ENCODE results near the gene TMCC1.

TMCC1 gene

DNA sequence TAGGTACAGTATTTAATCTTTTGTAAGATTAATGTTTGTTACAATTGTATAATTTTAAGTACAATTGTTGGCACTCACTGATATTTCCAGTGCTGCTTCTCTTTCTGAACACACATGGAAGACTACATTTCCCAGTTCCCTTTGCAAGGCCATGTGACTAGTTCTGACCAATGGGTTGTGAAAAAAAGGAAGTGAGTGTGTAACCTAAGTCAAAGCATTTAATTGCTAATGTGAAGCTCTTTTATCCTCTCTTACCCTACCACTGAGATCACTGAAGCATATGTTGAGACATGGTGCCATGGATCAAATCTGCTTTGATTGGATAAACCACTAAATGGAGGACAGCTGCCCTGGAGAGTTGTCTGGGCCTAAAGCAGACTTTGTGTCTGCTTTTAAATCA lies 203.1 kb downstream of the TMCC1 start:
- Mint-ChIP-seq H3K36me3 (ENCODE audit: low read depth) (peaks cover 13% of the 10 kb centered on the region), H3K27me3 (ENCODE audit: low read depth) (no peaks in the 10 kb centered on the region), H3K4me1 (peaks cover 35% of the 10 kb centered on the region), H3K27ac (peak overlapping the region in 2 of 3 experiments; percentile 13 to 30), H3K9me3 (peaks cover 3% of the 10 kb centered on the region), H3K4me3 (no peak overlapping the region)
- TF ChIP-seq, protein P1, sequence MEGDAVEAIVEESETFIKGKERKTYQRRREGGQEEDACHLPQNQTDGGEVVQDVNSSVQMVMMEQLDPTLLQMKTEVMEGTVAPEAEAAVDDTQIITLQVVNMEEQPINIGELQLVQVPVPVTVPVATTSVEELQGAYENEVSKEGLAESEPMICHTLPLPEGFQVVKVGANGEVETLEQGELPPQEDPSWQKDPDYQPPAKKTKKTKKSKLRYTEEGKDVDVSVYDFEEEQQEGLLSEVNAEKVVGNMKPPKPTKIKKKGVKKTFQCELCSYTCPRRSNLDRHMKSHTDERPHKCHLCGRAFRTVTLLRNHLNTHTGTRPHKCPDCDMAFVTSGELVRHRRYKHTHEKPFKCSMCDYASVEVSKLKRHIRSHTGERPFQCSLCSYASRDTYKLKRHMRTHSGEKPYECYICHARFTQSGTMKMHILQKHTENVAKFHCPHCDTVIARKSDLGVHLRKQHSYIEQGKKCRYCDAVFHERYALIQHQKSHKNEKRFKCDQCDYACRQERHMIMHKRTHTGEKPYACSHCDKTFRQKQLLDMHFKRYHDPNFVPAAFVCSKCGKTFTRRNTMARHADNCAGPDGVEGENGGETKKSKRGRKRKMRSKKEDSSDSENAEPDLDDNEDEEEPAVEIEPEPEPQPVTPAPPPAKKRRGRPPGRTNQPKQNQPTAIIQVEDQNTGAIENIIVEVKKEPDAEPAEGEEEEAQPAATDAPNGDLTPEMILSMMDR (IDR thresholded peaks at IDR 0.05; ENCODE audit: unreplicated experiment in 3 of 3): no peak

DNA sequence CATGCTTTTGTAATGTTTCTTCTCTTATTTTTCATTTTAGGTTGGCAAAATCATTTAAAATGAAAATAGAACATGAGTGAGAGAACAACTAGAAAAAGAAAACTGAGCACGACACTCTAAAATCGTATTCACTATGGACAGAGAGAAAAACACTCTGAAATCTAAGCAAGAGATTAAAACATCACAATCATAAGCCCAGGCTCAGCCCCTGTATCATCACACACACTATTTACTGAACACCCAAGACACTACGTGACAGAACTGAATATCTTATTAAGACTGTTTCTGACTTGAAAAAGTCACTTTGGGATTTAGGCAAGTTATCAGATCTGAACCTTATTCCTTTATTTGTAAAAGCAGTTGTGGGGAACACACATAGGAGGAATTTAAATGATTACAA lies 204.5 kb downstream of the TMCC1 start:
- TF ChIP-seq, protein P1 (IDR thresholded peaks at IDR 0.05; ENCODE audit: unreplicated experiment in 3 of 3): no peak
- Mint-ChIP-seq H3K4me3 (peak overlapping the region in 1 of 3 experiments; percentile 17), H3K27ac (peak overlapping the region in 2 of 3 experiments; percentile 40 to 75), H3K9me3 (no peaks in the 10 kb centered on the region), H3K27me3 (ENCODE audit: low read depth) (no peaks in the 10 kb centered on the region), H3K4me1 (peaks cover 39% of the 10 kb centered on the region), H3K36me3 (ENCODE audit: low read depth) (no peaks in the 10 kb centered on the region)

GRCh38 chr3:129688271-129688895 lies 205.1 kb downstream of the TMCC1 start:
- Mint-ChIP-seq H3K27me3 (ENCODE audit: low read depth) (no peaks in the 10 kb centered on the region), H3K4me3 (peak overlapping the region; percentile 62 to 73 (median 63)), H3K9me3 (no peaks in the 10 kb centered on the region), H3K4me1 (peaks cover 40% of the 10 kb centered on the region), H3K27ac (peak overlapping the region; percentile 49 to 77 (median 75)), H3K36me3 (ENCODE audit: low read depth) (no peaks in the 10 kb centered on the region)
- TF ChIP-seq, protein P1 (IDR thresholded peaks at IDR 0.05; ENCODE audit: unreplicated experiment in 3 of 3): no peak

- no peaks in the 10 kb centered on the region for H3K36me3 Mint-ChIP-seq (ENCODE audit: low read depth)
- TF ChIP-seq, protein P1 (IDR thresholded peaks at IDR 0.05; ENCODE audit: unreplicated experiment in 3 of 3): no peak
- H3K9me3 Mint-ChIP-seq: no peaks in the 10 kb centered on the region
- peaks cover 40% of the 10 kb centered on the region for H3K4me1 Mint-ChIP-seq
- no peaks in the 10 kb centered on the region for H3K27me3 Mint-ChIP-seq (ENCODE audit: low read depth)
- peak overlapping the region; percentile 28 to 77 (median 75) for H3K27ac Mint-ChIP-seq
- peak overlapping the region in 1 of 3 experiments; percentile 73 for H3K4me3 Mint-ChIP-seq
These were observed 205.9 kb downstream of the TMCC1 start for GRCh38 chr3:129687586-129688125.

GRCh38 chr3:129686941-129687340 lies 206.6 kb downstream of the TMCC1 start:
- TF ChIP-seq, protein P1 (IDR thresholded peaks at IDR 0.05; ENCODE audit: unreplicated experiment in 3 of 3): no peak
- no peaks in the 10 kb centered on the region for H3K9me3 Mint-ChIP-seq
- H3K27ac Mint-ChIP-seq: no peak overlapping the region
- no peaks in the 10 kb centered on the region for H3K36me3 Mint-ChIP-seq (ENCODE audit: low read depth)
- H3K4me1 Mint-ChIP-seq: peaks cover 40% of the 10 kb centered on the region
- no peaks in the 10 kb centered on the region for H3K27me3 Mint-ChIP-seq (ENCODE audit: low read depth)
- H3K4me3 Mint-ChIP-seq: no peak overlapping the region

DNA sequence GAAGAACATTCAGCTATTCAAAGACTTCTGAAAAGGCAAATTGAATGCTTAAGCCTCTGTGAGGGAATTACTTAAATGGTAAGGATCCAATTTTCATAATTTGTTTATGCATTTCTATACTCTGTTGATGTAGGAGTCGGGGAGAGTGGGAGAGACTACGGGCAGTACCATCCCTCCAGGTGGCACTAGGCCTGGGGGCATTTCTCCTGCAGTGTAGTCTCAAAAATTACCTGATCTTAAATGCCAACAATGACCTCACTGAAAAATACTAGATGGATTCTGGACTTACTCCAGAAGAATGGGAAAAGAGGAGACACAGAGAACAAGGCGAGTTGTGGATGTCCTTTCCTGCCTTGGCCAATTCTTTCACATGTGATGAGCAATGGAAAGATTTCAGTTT lies 209.2 kb downstream of the TMCC1 start:
- Mint-ChIP-seq H3K27ac (no peak overlapping the region), H3K27me3 (ENCODE audit: low read depth) (no peaks in the 10 kb centered on the region), H3K4me1 (peaks cover 32% of the 10 kb centered on the region), H3K36me3 (ENCODE audit: low read depth) (no peaks in the 10 kb centered on the region), H3K9me3 (no peaks in the 10 kb centered on the region), H3K4me3 (no peak overlapping the region)
- TF ChIP-seq, protein P1 (IDR thresholded peaks at IDR 0.05; ENCODE audit: unreplicated experiment in 3 of 3): no peak

All from nephron (organoid).